ENCODE measurements around the gene MYOCD. TPM values are rescaled to one million over a fixed set of nuclear protein-coding genes. Genes with fewer than 3 reads are reported as not detected.

The MYOCD gene
- total RNA-seq, 1 experiment from 2014 or later: 2.6 TPM

DNA sequence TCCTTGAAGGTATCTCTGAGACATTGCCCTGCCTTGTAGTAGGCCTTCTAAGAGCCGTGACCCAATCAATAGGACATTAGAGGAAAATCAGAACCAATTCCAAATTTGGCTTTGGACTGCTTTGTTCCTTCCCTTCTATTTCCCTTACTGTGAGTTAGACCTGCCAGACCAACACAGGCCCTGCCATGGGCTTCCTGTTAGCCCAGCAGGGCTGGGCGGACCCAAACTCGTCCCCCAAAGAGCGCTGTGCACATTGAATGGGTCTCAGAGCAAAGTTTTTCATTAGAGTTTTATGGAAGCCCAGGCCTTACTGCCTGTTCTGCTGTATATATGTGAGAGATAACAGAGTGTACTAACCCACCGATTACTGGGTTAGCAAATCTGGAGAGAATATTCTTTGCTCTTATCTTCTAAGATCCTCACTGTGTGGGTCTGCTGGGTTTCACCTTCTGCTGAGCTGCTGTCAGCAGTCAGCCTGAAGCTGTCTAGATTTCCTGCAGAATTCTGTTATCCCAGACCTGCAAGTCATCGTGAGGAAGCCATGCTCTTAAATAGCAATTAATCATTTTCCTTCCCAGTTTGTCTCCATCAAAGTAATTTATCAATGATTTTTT is 129.3 kb downstream of the MYOCD start:
- no peak for DNase-seq
- no peaks in the 10 kb centered on the region for H3K27me3 Mint-ChIP-seq (ENCODE audit: insufficient read depth, unreplicated experiment)
- POLR2A ChIA-PET: no interaction called here
- CTCF ChIA-PET: no interaction called here
- H3K36me3 ChIP-seq (ENCODE audit: control insufficient read depth, insufficient read depth, low read length): no peaks in the 10 kb centered on the region
- peaks cover 7% of the 10 kb centered on the region for H3K36me3 Mint-ChIP-seq (ENCODE audit: insufficient read depth, unreplicated experiment)
- TF ChIP-seq, protein P1, sequence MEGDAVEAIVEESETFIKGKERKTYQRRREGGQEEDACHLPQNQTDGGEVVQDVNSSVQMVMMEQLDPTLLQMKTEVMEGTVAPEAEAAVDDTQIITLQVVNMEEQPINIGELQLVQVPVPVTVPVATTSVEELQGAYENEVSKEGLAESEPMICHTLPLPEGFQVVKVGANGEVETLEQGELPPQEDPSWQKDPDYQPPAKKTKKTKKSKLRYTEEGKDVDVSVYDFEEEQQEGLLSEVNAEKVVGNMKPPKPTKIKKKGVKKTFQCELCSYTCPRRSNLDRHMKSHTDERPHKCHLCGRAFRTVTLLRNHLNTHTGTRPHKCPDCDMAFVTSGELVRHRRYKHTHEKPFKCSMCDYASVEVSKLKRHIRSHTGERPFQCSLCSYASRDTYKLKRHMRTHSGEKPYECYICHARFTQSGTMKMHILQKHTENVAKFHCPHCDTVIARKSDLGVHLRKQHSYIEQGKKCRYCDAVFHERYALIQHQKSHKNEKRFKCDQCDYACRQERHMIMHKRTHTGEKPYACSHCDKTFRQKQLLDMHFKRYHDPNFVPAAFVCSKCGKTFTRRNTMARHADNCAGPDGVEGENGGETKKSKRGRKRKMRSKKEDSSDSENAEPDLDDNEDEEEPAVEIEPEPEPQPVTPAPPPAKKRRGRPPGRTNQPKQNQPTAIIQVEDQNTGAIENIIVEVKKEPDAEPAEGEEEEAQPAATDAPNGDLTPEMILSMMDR (IDR thresholded peaks at IDR 0.05; ENCODE audit: insufficient read depth in 1 of 2, low read depth in 1 of 2, low read length in 1 of 2, severe bottlenecking in 1 of 2, unreplicated experiment in 1 of 2): no peak
- no peak overlapping the region for H3K27ac Mint-ChIP-seq (ENCODE audit: unreplicated experiment)
- H3K4me3 Mint-ChIP-seq (ENCODE audit: unreplicated experiment): no peak overlapping the region
- no peaks in the 10 kb centered on the region for H3K4me1 Mint-ChIP-seq (ENCODE audit: low read depth, unreplicated experiment)
- no peaks in the 10 kb centered on the region for H3K9me3 Mint-ChIP-seq (ENCODE audit: unreplicated experiment)
- H3K4me1 ChIP-seq: no peaks in the 10 kb centered on the region
- no TSS peak for BruUV-seq (replicated peaks)
- no peak overlapping the region for H3K4me3 ChIP-seq (ENCODE audit: low read depth, low read length)
- no peaks in the 10 kb centered on the region for H3K27me3 ChIP-seq (replicated peaks; ENCODE audit: control insufficient read depth, insufficient read depth, low read length)
- no peaks in the 10 kb centered on the region for H3K9me3 ChIP-seq
- intact Hi-C loops (cut with micrococcal nuclease; ENCODE audit: unreplicated experiment): no loop called here

DNA sequence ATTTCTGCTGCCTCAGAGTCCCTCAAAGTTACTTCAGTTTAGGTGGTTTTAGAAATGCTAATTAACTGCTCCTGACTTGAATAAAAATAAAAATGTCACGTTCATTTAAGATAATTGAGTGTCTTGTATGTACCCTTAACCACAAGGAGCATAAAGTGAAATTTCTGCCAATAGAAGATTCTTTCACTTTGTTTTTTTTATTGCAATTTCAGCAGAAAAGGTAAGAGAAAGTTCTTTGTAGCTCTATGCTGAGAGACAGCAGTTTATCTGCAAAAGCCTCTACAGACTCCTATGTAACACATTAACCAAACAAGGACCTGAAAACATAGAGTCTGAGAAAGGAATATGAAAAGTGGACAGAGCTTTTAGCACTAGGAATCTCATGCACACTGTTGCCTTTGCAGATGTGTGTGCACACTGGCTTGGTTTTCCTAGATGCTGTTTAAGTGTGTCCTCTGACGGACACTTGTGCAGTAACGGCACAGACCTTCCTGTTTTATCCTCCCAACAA is 135.2 kb downstream of the MYOCD start:
- Mint-ChIP-seq H3K9me3 (ENCODE audit: unreplicated experiment) (no peaks in the 10 kb centered on the region), H3K27me3 (ENCODE audit: insufficient read depth, unreplicated experiment) (no peaks in the 10 kb centered on the region), H3K27ac (ENCODE audit: unreplicated experiment) (no peak overlapping the region), H3K4me1 (ENCODE audit: low read depth, unreplicated experiment) (no peaks in the 10 kb centered on the region), H3K4me3 (ENCODE audit: unreplicated experiment) (no peak overlapping the region), H3K36me3 (ENCODE audit: insufficient read depth, unreplicated experiment) (no peaks in the 10 kb centered on the region)
- intact Hi-C loops (cut with micrococcal nuclease; ENCODE audit: unreplicated experiment): no loop called here
- POLR2A ChIA-PET: no interaction called here
- no peaks in the 10 kb centered on the region for H3K9me3 ChIP-seq
- H3K27me3 ChIP-seq (replicated peaks; ENCODE audit: control insufficient read depth, insufficient read depth, low read length): no peaks in the 10 kb centered on the region
- no peaks in the 10 kb centered on the region for H3K36me3 ChIP-seq (ENCODE audit: control insufficient read depth, insufficient read depth, low read length)
- BruUV-seq (replicated peaks): no TSS peak
- H3K4me3 ChIP-seq (ENCODE audit: low read depth, low read length): no peak overlapping the region
- no peaks in the 10 kb centered on the region for H3K4me1 ChIP-seq
- DNase-seq: no peak
- CTCF ChIA-PET: no interaction called here
- TF ChIP-seq, protein P1 (IDR thresholded peaks at IDR 0.05; ENCODE audit: insufficient read depth in 1 of 2, low read depth in 1 of 2, low read length in 1 of 2, severe bottlenecking in 1 of 2, unreplicated experiment in 1 of 2): no peak

DNA sequence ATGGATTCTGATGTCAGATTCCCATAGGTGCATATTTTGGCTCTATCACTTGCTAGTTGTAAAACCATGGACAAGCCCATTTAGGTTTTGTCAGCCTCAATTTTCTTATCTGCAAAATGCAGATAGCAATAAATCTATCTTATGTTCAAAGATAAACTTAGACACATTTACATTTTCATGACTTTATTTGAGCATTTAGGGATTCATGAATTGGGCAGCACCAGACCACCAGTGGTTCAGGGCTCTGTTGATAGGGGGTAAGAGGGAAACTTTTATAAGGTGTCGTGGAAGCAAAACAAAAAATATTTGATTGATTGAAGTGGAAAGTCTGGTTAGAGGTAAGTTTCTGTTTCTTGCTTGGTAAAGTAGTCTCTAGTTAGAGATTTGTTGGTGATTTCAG is 140.9 kb downstream of the MYOCD start:
- Histone ChIP-seq H3K4me1 (no peaks in the 10 kb centered on the region), H3K9me3 (no peaks in the 10 kb centered on the region), H3K4me3 (ENCODE audit: low read depth, low read length) (no peak overlapping the region), H3K36me3 (ENCODE audit: control insufficient read depth, insufficient read depth, low read length) (no peaks in the 10 kb centered on the region), H3K27me3 (replicated peaks; ENCODE audit: control insufficient read depth, insufficient read depth, low read length) (no peaks in the 10 kb centered on the region)
- no peaks in the 10 kb centered on the region for H3K36me3 Mint-ChIP-seq (ENCODE audit: insufficient read depth, unreplicated experiment)
- no peaks in the 10 kb centered on the region for H3K27me3 Mint-ChIP-seq (ENCODE audit: insufficient read depth, unreplicated experiment)
- no peak for DNase-seq
- intact Hi-C loops (cut with micrococcal nuclease; ENCODE audit: unreplicated experiment): no loop called here
- CTCF ChIA-PET: no interaction called here
- H3K27ac Mint-ChIP-seq (ENCODE audit: unreplicated experiment): no peak overlapping the region
- POLR2A ChIA-PET: no interaction called here
- no peaks in the 10 kb centered on the region for H3K9me3 Mint-ChIP-seq (ENCODE audit: unreplicated experiment)
- TF ChIP-seq, protein P1 (IDR thresholded peaks at IDR 0.05; ENCODE audit: insufficient read depth in 1 of 2, low read depth in 1 of 2, low read length in 1 of 2, severe bottlenecking in 1 of 2, unreplicated experiment in 1 of 2): no peak
- H3K4me3 Mint-ChIP-seq (ENCODE audit: unreplicated experiment): no peak overlapping the region
- H3K4me1 Mint-ChIP-seq (ENCODE audit: low read depth, unreplicated experiment): no peaks in the 10 kb centered on the region
- BruUV-seq (replicated peaks): no TSS peak
